H9 (cell line): ENCODE measurements around the gene IGF1R. TPM values are rescaled to one million over a fixed set of nuclear protein-coding genes. Genes with fewer than 3 reads are reported as not detected.

Source experiments
- DNase-seq: peaks from one replicate; pipeline ENCODE4 v3.0.0-alpha.2; 2017
- H2AFZ ChIP-seq: one replicate; pipeline ENCODE4 v1.6.1; 2013; ENCODE audit warnings: mild to moderate bottlenecking, low read length, control low read depth, moderate library complexity
- H2AK5ac ChIP-seq: 2 replicates; pipeline ENCODE4 v1.6.1; 2013; ENCODE audit warnings: low read length, control low read depth, mixed read lengths; ENCODE audit not compliant: insufficient read length
- H2BK120ac ChIP-seq: one replicate; pipeline ENCODE4 v1.6.1; 2013; ENCODE audit warnings: low read depth, mild to moderate bottlenecking, low read length, control low read depth, inconsistent platforms; ENCODE audit not compliant: poor library complexity, severe bottlenecking
- H2BK12ac ChIP-seq: 2 replicates; pipeline ENCODE4 v1.6.1; 2013; ENCODE audit warnings: low read length, control low read depth, mixed read lengths, low read depth; ENCODE audit not compliant: insufficient read length
- H2BK15ac ChIP-seq: 2 replicates; pipeline ENCODE4 v1.6.1; 2013; ENCODE audit warnings: low read depth, low read length, control low read depth
- H2BK20ac ChIP-seq: one replicate; pipeline ENCODE4 v1.6.1; 2013; ENCODE audit warnings: low read depth, mild to moderate bottlenecking, low read length, control low read depth, inconsistent platforms; ENCODE audit not compliant: poor library complexity, severe bottlenecking
- H2BK5ac ChIP-seq: 2 replicates; pipeline ENCODE4 v1.6.1; 2013; ENCODE audit warnings: low read length, control low read depth, mixed read lengths; ENCODE audit not compliant: insufficient read length
- H3K14ac ChIP-seq: 2 replicates; pipeline ENCODE4 v1.6.1; 2013; ENCODE audit warnings: low read length, control low read depth; ENCODE audit not compliant: insufficient read depth
- H3K18ac ChIP-seq: 2 replicates; pipeline ENCODE4 v1.6.1; 2013; ENCODE audit warnings: low read depth, mild to moderate bottlenecking, mixed read lengths, low read length, control low read depth; ENCODE audit not compliant: insufficient read length
- H3K23ac ChIP-seq: 2 replicates; pipeline ENCODE4 v1.6.1; 2013; ENCODE audit warnings: low read length, control low read depth, mixed read lengths, low read depth; ENCODE audit not compliant: insufficient read length
- H3K23me2 ChIP-seq: 2 replicates; pipeline ENCODE4 v1.6.1; 2013; ENCODE audit warnings: low read depth, mild to moderate bottlenecking, mixed read lengths, low read length, control low read depth; ENCODE audit not compliant: insufficient read length, poor library complexity, severe bottlenecking
- H3K27ac ChIP-seq: 2 replicates; pipeline ENCODE4 v1.5.1; 2013; ENCODE audit warnings: low read length, control low read depth, mixed read lengths, low read depth; ENCODE audit not compliant: insufficient read length
- H3K27me3 ChIP-seq: 2 replicates; pipeline ENCODE4 v1.6.1; 2013; ENCODE audit warnings: low read length, control low read depth, inconsistent platforms; ENCODE audit not compliant: insufficient read depth
- H3K4ac ChIP-seq: 2 replicates; pipeline ENCODE4 v1.6.1; 2013; ENCODE audit warnings: low read depth, mild to moderate bottlenecking, control low read depth, inconsistent platforms, low read length, moderate library complexity
- H3K4me1 ChIP-seq: 2 replicates; pipeline ENCODE4 v1.6.1; 2013; ENCODE audit warnings: low read length, control low read depth, inconsistent platforms; ENCODE audit not compliant: insufficient read depth
- H3K4me2 ChIP-seq: 2 replicates; pipeline ENCODE4 v1.6.1; 2013; ENCODE audit warnings: low read length, control low read depth, mixed read lengths; ENCODE audit not compliant: insufficient read length, insufficient read depth
- H3K56ac ChIP-seq: 2 replicates; pipeline ENCODE4 v1.6.1; 2013; ENCODE audit warnings: low read depth, mild to moderate bottlenecking, mixed read lengths, low read length, control low read depth; ENCODE audit not compliant: insufficient read length
- H3K79me1 ChIP-seq: 2 replicates; pipeline ENCODE4 v1.6.1; 2013; ENCODE audit warnings: low read depth, mild to moderate bottlenecking, moderate library complexity, low read length, control low read depth, inconsistent platforms; ENCODE audit not compliant: insufficient read depth, poor library complexity, severe bottlenecking
- H3K79me2 ChIP-seq: 2 replicates; pipeline ENCODE4 v1.6.1; 2013; ENCODE audit warnings: low read length, control low read depth, inconsistent platforms; ENCODE audit not compliant: insufficient read depth
- H3K9ac ChIP-seq: 2 replicates; pipeline ENCODE4 v1.6.1; 2013; ENCODE audit warnings: low read length, control low read depth, mixed read lengths; ENCODE audit not compliant: insufficient read length; ENCODE audit errors: extremely low read depth
- H3K9me3 ChIP-seq: one replicate; pipeline ENCODE4 v1.6.1; 2013; ENCODE audit warnings: low read depth, low read length, inconsistent platforms; ENCODE audit not compliant: control insufficient read depth
- H3T11ph ChIP-seq: one replicate; pipeline ENCODE4 v1.6.1; 2013; ENCODE audit warnings: mild to moderate bottlenecking, low read length, control low read depth, inconsistent platforms
- H4K20me1 ChIP-seq: one replicate; pipeline ENCODE4 v1.6.1; 2013; ENCODE audit not compliant: control insufficient read depth, insufficient read length, insufficient read depth
- H4K5ac ChIP-seq: 2 replicates; pipeline ENCODE4 v1.6.1; 2013; ENCODE audit warnings: low read depth, mild to moderate bottlenecking, mixed read lengths, low read length, control low read depth; ENCODE audit not compliant: insufficient read length
- H4K8ac ChIP-seq: replicated peaks from 2 replicates; pipeline ENCODE4 v1.6.1; 2013; ENCODE audit warnings: low read length, control low read depth, mixed read lengths, low read depth; ENCODE audit not compliant: insufficient read length
- H4K91ac ChIP-seq: 2 replicates; pipeline ENCODE4 v1.6.1; 2013; ENCODE audit warnings: low read depth, mild to moderate bottlenecking, moderate library complexity, mixed read lengths, low read length, control low read depth; ENCODE audit not compliant: insufficient read length
- H3K27ac Mint-ChIP-seq, 3 experiments: 2 replicates in 2 of 3; 3 replicates in 1 of 3; pipeline ENCODE4 v1.8.0; 2020 to 2021; ENCODE audit warnings: mixed read lengths in 3 of 3, mild to moderate bottlenecking in 1 of 3, moderate library complexity in 1 of 3
- H3K27me3 Mint-ChIP-seq: 2 replicates; pipeline ENCODE4 v1.8.0; 2021; ENCODE audit warnings: low read depth, mild to moderate bottlenecking, moderate library complexity, mixed read lengths
- H3K36me3 Mint-ChIP-seq, 3 experiments: 2 replicates in 2 of 3; 3 replicates in 1 of 3; pipeline ENCODE4 v1.8.0; 2020 to 2021; ENCODE audit warnings: low read depth in 3 of 3, mixed read lengths in 3 of 3; ENCODE audit not compliant: insufficient read depth in 1 of 3
- H3K4me1 Mint-ChIP-seq, 2 experiments: 2 replicates each; pipeline ENCODE4 v1.8.0; 2020; ENCODE audit warnings: mixed read lengths in 2 of 2
- H3K4me3 Mint-ChIP-seq, 2 experiments: 2 replicates in 1 of 2; 3 replicates in 1 of 2; pipeline ENCODE4 v1.8.0; 2020 to 2021; ENCODE audit warnings: mild to moderate bottlenecking in 2 of 2, mixed read lengths in 2 of 2, moderate library complexity in 1 of 2
- H3K9me3 Mint-ChIP-seq, 2 experiments: 2 replicates in 1 of 2; 3 replicates in 1 of 2; pipeline ENCODE4 v1.8.0; 2020; ENCODE audit warnings: mild to moderate bottlenecking in 2 of 2, mixed read lengths in 2 of 2, moderate library complexity in 1 of 2
- CTCF ChIP-seq: fragments of 200-600 bp; sonication (generic); conservative IDR thresholded peaks from 3 replicates; pipeline ENCODE4 v1.8.0; 2021; ENCODE audit warnings: antibody characterized with exemption, mild to moderate bottlenecking
- WGBS: extraction: QIAGEN DNeasy Blood & Tissue Kit; methylation state at CpG from one replicate; pipeline ENCODE4 v1.1.7; 2013; ENCODE audit warnings: missing lambda C conversion rate, low lambda C conversion rate, mixed read lengths; ENCODE audit not compliant: insufficient read length; ENCODE audit errors: extremely low coverage; 5-methylcytosine and 5-hydroxymethylcytosine counted together
- total RNA-seq: library from RNA; stranded (reverse); gene quantifications from 2 replicates; pipeline ENCODE4 v1.2.1, GENCODE V29; 2021

Gene IGF1R
- total RNA-seq, 1 experiment from 2014 or later, result 70.0 TPM

GRCh38 chr15:98751767-98752166 is 103.4 kb downstream of the IGF1R start:
- DNase-seq, result no peak
- Histone ChIP-seq H3K4me2 (no peak overlapping the region), H4K5ac (no peak overlapping the region), H3K27me3 (no peaks in the 10 kb centered on the region), H3K27ac (no peak overlapping the region), H3K4me1 (peaks cover 3% of the 10 kb centered on the region; the same call in 1 of the 2 replicates), H4K8ac (no peak overlapping the region), H3K23ac (no peak overlapping the region), H3K79me2 (peaks cover 37% of the 10 kb centered on the region; the same call in 1 of the 2 replicates), H2BK15ac (no peak overlapping the region), H2BK120ac (no peak overlapping the region), H4K20me1 (no peaks in the 10 kb centered on the region), H3K14ac (peak overlapping the region; percentile 24; the same call in 1 of the 2 replicates), H3K56ac (no peak overlapping the region), H2AK5ac (no peak overlapping the region), H2BK20ac (no peak overlapping the region), H3K9me3 (no peaks in the 10 kb centered on the region), H2BK12ac (no peak overlapping the region), H3K4ac (no peak overlapping the region), H3K79me1 (peaks cover 18% of the 10 kb centered on the region), H4K91ac (no peak overlapping the region), H2AFZ (no peak overlapping the region), H3K9ac (no peak overlapping the region), H2BK5ac (no peak overlapping the region), H3T11ph (no peak overlapping the region), H3K23me2 (no peaks in the 10 kb centered on the region), H3K18ac (no peak overlapping the region)
- H3K27me3 Mint-ChIP-seq, result no peaks in the 10 kb centered on the region
- no peaks in the 10 kb centered on the region for H3K36me3 Mint-ChIP-seq
- TF ChIP-seq CTCF, result no peak
- no CpG with 5 or more reads among the region's 4 CpGs for WGBS
- H3K27ac Mint-ChIP-seq, result peak overlapping the region in 1 of 3 experiments; percentile 82; a peak in 1 of 7 replicates
- H3K9me3 Mint-ChIP-seq, result no peaks in the 10 kb centered on the region
- H3K4me3 Mint-ChIP-seq, result no peak overlapping the region
- H3K4me1 Mint-ChIP-seq, result peaks cover 29 to 33% of the 10 kb centered on the region in 2 experiments
